Fibroblast of pulmonary artery (primary cell): ENCODE data around the gene PTBP1.

Source experiments
- DNase-seq: peaks from one replicate; pipeline ENCODE4 v3.0.0-alpha.2; 2010; ENCODE audit warnings: low read depth
- H3K4me3 ChIP-seq: replicated peaks from 2 replicates; pipeline ENCODE4 v1.5.1; 2011; ENCODE audit warnings: low read depth, mild to moderate bottlenecking, control low read depth, low read length, moderate library complexity
- CTCF ChIP-seq: IDR thresholded peaks from 2 replicates; pipeline ENCODE4 v1.5.1; 2011; ENCODE audit warnings: mild to moderate bottlenecking, control low read depth, low read length, inconsistent platforms; ENCODE audit errors: missing control alignments

Gene PTBP1

GRCh38 chr19:791007-791566 is 6.2 kb upstream of the PTBP1 start:
- H3K4me3 ChIP-seq = no peak overlapping the region
- TF ChIP-seq CTCF = no peak
- no peak for DNase-seq

GRCh38 chr19:791567-792305 is 5.5 kb upstream of the PTBP1 start:
- no peak for DNase-seq
- no peak overlapping the region for H3K4me3 ChIP-seq
- TF ChIP-seq CTCF = no peak

- TF ChIP-seq CTCF = no peak
- H3K4me3 ChIP-seq = no peak overlapping the region
- DNase-seq = no peak
Measured at GRCh38 chr19:792306-792885, 4.9 kb upstream of the PTBP1 start.

GRCh38 chr19:793806-794205 is 3.4 kb upstream of the PTBP1 start:
- TF ChIP-seq CTCF = no peak
- no peak for DNase-seq
- no peak overlapping the region for H3K4me3 ChIP-seq

- TF ChIP-seq CTCF = no peak
- DNase-seq = no peak
- H3K4me3 ChIP-seq = no peak overlapping the region
Measured at GRCh38 chr19:795073-795611, 2.1 kb upstream of the PTBP1 start.

- H3K4me3 ChIP-seq = peak overlapping the region; percentile 60
- no peak for TF ChIP-seq CTCF
- no peak for DNase-seq
Measured at GRCh38 chr19:795691-796581, 1.3 kb upstream of the PTBP1 start.
